GM18507 (cell line): ENCODE results near the gene RBM45.
"Not testable (repeated sequence)": the region's sequence is repeated elsewhere in the genome, so short reads cannot be mapped to it uniquely, and the experiment has no call there.

Experiments
- DNase-seq: peaks from one replicate; pipeline ENCODE4 v3.0.0; 2011; ENCODE audit warnings: low read depth; ENCODE audit not compliant: insufficient read length; ENCODE audit errors: extremely low spot score
- FAIRE-seq: peaks from 2 replicates; lab custom pipeline; 2011; peaks lifted over from hg19 to GRCh38; lab: Jason Lieb, UNC

Gene RBM45

GRCh38 chr2:178153878-178154277 is 41.6 kb downstream of the RBM45 start:
- DNase-seq, FAIRE-seq: not testable (repeated sequence)

- no peak for FAIRE-seq
- no peak for DNase-seq
Measured at GRCh38 chr2:178155524-178155923, 43.3 kb downstream of the RBM45 start.

GRCh38 chr2:178157574-178157973 is 45.3 kb downstream of the RBM45 start:
- no peak for FAIRE-seq
- DNase-seq = no peak

GRCh38 chr2:178159966-178160365 is 47.7 kb downstream of the RBM45 start:
- DNase-seq (no peak), FAIRE-seq (no peak)

GRCh38 chr2:178160601-178161000 is 48.4 kb downstream of the RBM45 start:
- no peak for FAIRE-seq
- DNase-seq = no peak

- DNase-seq = no peak
- peak; percentile 69 for FAIRE-seq
Measured at GRCh38 chr2:178163395-178163794, 51.2 kb downstream of the RBM45 start.

- FAIRE-seq (no peak), DNase-seq (no peak)
Measured at GRCh38 chr2:178163911-178164310, 51.7 kb downstream of the RBM45 start.

GRCh38 chr2:178173657-178174056 is 61.4 kb downstream of the RBM45 start:
- DNase-seq = no peak
- no peak for FAIRE-seq

GRCh38 chr2:178177066-178177679 is 64.9 kb downstream of the RBM45 start:
- no peak for FAIRE-seq

More at GRCh38 chr2:178177066-178177679, 64.9 kb downstream of the RBM45 start:
- no peak for DNase-seq
